SK-N-SH treated with all-trans-retinoic acid at 6 μM for 48 hours (cell line): Measurements from ENCODE around the gene KIF26A.

Experiments
- BACH2 ChIP-seq: fragments of 250-450 bp; sonication (Bioruptor Pico); IDR thresholded peaks from 2 replicates; pipeline ENCODE4 v1.9.0; 2021; ENCODE audit warnings: mild to moderate bottlenecking, borderline replicate concordance
- TCF4 ChIP-seq: fragments of 250-450 bp; sonication (Bioruptor Pico); IDR thresholded peaks from 2 replicates; pipeline ENCODE4 v1.8.0; 2021; ENCODE audit warnings: mild to moderate bottlenecking, moderate library complexity, borderline replicate concordance
- ZFP3 ChIP-seq: fragments of 250-450 bp; sonication (Bioruptor Pico); IDR thresholded peaks from 2 replicates; pipeline ENCODE4 v1.5.0; 2020; ENCODE audit warnings: mild to moderate bottlenecking, moderate library complexity

- TF ChIP-seq TCF4 (CRISPR knock-in tag): no peak
- no peak for TF ChIP-seq BACH2
- no peak for TF ChIP-seq ZFP3 (CRISPR knock-in tag)
Measured at GRCh38 chr14:104172349-104172748, 34.0 kb downstream of the KIF26A start.
